BE2C (cell line): ENCODE results near the gene SEMA6B.

Experiments
- DNase-seq: peaks from one replicate; pipeline ENCODE4 v3.0.0-alpha.2; 2020
- H3K27me3 ChIP-seq: fragments of 250-450 bp; sonication (Bioruptor Pico); 2 replicates; pipeline ENCODE4 v1.5.1; 2020; ENCODE audit warnings: mild to moderate bottlenecking
- H3K36me3 ChIP-seq: fragments of 250-450 bp; sonication (Bioruptor Pico); 2 replicates; pipeline ENCODE4 v1.5.1; 2020; ENCODE audit warnings: mild to moderate bottlenecking
- H3K4me1 ChIP-seq: fragments of 250-450 bp; sonication (Bioruptor Pico); 2 replicates; pipeline ENCODE4 v1.5.1; 2020
- H3K4me3 ChIP-seq: 2 replicates; pipeline ENCODE4 v1.5.1; 2011; ENCODE audit warnings: low read depth, low read length
- H3K9me3 ChIP-seq: fragments of 250-450 bp; sonication (Bioruptor Pico); 2 replicates; pipeline ENCODE4 v1.5.1; 2020
- TF ChIP-seq, protein P1 (sequence below): IDR thresholded peaks from 2 replicates; pipeline ENCODE4 v1.5.1; 2012; ENCODE audit warnings: mild to moderate bottlenecking, low read depth, low read length

The SEMA6B gene

DNA sequence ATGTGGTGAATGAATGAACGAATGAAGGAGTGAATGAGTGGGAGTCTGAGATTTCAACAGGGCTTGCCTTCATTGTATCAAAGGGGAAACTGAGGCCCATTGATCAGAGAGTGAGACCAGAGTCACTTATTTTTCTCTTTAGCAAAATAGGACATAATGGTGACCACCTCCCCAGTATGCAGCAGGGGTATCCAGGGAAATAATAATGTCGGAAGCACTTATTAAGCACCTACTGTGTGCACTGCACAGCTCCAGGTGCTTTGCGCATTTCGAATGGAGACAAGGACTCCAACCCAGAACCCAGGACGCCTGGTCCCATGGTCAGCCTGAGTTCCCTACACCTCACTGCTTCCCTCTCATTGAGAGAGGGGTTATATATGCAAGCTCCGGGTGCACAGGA lies 26.8 kb upstream of the SEMA6B start:
- H3K36me3 ChIP-seq, result no peaks in the 10 kb centered on the region
- TF ChIP-seq, protein P1, sequence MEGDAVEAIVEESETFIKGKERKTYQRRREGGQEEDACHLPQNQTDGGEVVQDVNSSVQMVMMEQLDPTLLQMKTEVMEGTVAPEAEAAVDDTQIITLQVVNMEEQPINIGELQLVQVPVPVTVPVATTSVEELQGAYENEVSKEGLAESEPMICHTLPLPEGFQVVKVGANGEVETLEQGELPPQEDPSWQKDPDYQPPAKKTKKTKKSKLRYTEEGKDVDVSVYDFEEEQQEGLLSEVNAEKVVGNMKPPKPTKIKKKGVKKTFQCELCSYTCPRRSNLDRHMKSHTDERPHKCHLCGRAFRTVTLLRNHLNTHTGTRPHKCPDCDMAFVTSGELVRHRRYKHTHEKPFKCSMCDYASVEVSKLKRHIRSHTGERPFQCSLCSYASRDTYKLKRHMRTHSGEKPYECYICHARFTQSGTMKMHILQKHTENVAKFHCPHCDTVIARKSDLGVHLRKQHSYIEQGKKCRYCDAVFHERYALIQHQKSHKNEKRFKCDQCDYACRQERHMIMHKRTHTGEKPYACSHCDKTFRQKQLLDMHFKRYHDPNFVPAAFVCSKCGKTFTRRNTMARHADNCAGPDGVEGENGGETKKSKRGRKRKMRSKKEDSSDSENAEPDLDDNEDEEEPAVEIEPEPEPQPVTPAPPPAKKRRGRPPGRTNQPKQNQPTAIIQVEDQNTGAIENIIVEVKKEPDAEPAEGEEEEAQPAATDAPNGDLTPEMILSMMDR, result no peak
- peaks cover 39% of the 10 kb centered on the region for H3K27me3 ChIP-seq
- DNase-seq, result no peak
- H3K4me1 ChIP-seq, result no peaks in the 10 kb centered on the region
- no peak overlapping the region for H3K4me3 ChIP-seq
- no peaks in the 10 kb centered on the region for H3K9me3 ChIP-seq

DNA sequence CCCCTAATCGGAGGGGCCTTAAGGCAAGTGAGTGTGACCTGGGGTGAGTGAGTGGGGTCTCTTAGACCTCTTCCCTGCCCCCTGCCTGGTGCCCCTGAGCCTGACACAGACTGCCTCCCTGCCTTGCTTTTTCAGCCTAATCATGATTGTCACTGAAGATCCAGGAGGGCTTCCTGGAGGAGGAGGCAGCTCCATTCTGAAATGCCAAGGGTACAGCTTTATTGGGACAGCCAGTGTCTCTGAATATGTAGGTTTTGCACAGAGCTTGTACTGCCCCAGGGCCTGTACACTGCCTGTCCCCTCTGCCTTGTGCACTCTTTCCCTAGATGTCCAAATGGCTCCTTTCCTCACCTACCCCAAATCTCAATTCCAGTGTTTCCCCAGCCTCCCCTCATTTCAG lies 26.1 kb upstream of the SEMA6B start:
- no peak overlapping the region for H3K4me3 ChIP-seq
- TF ChIP-seq, protein P1, result no peak
- H3K4me1 ChIP-seq, result no peaks in the 10 kb centered on the region
- H3K27me3 ChIP-seq, result peaks cover 33% of the 10 kb centered on the region
- no peak for DNase-seq
- H3K9me3 ChIP-seq, result no peaks in the 10 kb centered on the region
- no peaks in the 10 kb centered on the region for H3K36me3 ChIP-seq

DNA sequence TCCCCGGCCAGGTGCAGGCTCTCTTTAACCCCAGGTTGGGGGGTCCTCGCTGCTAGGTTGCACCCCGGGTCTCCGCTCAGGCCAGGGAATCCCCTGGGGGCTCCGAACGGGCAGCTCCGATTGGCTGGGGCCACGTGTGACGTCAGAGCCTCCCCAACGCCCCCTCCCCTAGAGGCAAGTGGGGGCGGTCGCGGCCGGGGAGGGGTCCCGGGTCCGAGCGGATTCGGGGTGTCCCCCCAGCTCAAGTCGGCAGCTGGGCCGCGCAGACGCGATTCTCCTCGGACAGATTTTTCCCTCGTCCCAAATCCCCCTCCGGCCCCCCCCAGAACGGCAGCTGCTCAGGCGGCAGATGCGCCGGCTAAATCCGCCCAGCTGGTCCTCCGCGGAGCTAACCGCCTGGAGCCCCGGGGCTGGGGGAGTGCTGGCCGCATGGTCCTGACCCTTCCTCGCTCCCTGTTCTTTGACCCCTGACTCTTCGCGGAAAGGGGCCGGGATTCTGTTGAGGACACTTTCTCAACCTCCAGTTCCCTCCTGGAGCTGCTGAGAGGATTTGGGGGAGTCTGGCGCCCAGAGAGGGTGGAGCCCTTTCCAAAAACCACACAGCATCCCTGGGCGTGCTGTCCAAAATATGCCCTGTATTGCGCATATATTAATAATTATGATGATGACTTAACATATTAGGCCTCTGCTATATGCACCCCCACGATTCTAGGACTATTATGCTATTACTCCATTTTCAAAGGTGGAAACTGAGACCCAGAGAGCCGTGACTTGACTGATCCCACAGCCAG lies 25.4 kb upstream of the SEMA6B start:
- Histone ChIP-seq H3K4me1 (no peaks in the 10 kb centered on the region), H3K27me3 (peaks cover 33% of the 10 kb centered on the region), H3K4me3 (peak overlapping the region; percentile 49), H3K9me3 (no peaks in the 10 kb centered on the region), H3K36me3 (no peaks in the 10 kb centered on the region)
- DNase-seq, result peak; percentile 69
- TF ChIP-seq, protein P1, result no peak

DNA sequence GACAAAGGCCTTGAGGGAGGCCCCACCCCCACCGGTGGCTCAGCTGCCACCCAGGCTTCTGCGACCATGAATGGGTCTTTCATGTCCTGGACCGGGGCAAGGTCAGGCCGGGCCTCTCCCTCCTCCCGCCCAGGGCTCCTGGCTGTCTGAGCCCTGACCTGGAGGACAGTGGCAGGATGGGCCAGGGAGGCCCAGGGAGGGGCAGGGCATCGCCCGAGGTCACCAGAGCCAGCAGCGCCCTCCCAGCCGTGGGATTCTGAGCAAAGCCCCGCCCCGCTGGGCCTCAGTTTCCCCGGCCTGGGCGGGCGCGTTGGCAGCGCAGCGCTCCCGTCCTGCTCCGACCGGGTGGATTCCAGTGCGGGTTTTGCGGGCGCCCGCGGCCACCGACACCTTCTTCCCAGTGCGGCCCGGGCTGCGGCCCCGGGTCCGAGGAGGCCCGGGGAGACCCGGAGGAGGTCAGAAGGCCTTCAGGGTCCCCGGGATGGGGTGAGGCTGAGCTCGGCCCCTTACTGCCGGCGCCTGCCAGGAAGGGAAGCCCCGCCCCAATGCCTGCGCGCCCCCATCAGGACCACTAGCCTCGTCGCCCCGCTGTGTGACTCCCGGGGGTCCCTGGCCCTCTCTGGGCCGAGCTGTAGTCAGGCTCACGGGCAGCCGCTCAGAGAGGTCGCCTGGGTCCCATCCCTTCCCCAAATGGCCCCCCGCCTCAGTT lies 24.6 kb upstream of the SEMA6B start:
- no peaks in the 10 kb centered on the region for H3K4me1 ChIP-seq
- DNase-seq, result peak; percentile 62

DNA sequence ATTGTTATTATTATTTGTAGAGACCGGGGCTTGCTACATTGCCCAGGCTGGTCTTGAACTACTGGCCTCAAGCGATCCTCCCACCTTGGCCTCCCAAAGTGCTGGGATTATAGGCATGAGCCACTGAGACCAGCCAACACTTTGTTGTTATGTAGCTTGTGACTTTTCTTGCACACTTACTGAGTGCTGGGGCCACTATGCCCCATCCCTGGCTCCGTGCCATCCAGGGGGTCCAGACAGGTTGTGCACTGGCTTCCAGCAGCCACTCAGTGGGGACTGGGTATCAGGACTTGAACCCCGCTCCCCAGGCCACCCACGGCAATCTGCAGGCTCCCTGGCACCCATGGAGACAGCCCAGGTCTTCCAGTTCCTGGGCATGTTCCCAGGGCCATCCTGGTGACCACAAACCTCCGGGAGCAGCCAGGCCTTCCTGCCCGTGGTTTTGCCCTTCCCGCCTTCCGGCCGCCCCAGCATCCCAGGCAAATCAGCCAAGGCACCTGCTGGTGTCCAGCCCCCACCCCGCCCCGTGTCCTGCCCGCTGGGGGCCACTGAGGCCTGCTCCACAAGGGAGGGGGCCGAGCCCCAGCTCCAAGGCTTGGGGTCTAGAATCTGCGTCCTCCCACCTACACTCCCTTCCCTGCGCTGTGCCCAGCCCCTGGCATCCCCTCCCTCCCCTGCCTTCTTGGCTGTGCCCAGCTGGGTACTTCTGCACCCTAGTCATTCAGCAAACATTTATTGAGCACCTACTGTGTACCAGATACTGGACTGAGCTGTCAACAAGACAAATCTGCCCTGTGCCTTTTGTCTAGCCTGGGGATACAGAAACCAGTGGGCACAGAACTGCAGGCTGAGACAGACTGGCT lies 23.7 kb upstream of the SEMA6B start:
- no peaks in the 10 kb centered on the region for H3K4me1 ChIP-seq
- no peaks in the 10 kb centered on the region for H3K9me3 ChIP-seq
- H3K4me3 ChIP-seq, result no peak overlapping the region
- TF ChIP-seq, protein P1, result no peak
- no peak for DNase-seq
- H3K27me3 ChIP-seq, result peaks cover 49% of the 10 kb centered on the region
- no peaks in the 10 kb centered on the region for H3K36me3 ChIP-seq

More for the DNA sequence above, 24.6 kb upstream of the SEMA6B start:
- H3K36me3 ChIP-seq, result no peaks in the 10 kb centered on the region
- no peaks in the 10 kb centered on the region for H3K9me3 ChIP-seq
- peaks cover 40% of the 10 kb centered on the region for H3K27me3 ChIP-seq
- H3K4me3 ChIP-seq, result peak overlapping the region; percentile 49
- TF ChIP-seq, protein P1, result no peak
